ENCODE data around the gene LGALS3BP. TPM values are rescaled to one million over a fixed set of nuclear protein-coding genes. Genes with fewer than 3 reads are reported as not detected.

The LGALS3BP gene
- total RNA-seq, 2 donors from 2014 or later: 23.3 to 71.4 TPM

DNA sequence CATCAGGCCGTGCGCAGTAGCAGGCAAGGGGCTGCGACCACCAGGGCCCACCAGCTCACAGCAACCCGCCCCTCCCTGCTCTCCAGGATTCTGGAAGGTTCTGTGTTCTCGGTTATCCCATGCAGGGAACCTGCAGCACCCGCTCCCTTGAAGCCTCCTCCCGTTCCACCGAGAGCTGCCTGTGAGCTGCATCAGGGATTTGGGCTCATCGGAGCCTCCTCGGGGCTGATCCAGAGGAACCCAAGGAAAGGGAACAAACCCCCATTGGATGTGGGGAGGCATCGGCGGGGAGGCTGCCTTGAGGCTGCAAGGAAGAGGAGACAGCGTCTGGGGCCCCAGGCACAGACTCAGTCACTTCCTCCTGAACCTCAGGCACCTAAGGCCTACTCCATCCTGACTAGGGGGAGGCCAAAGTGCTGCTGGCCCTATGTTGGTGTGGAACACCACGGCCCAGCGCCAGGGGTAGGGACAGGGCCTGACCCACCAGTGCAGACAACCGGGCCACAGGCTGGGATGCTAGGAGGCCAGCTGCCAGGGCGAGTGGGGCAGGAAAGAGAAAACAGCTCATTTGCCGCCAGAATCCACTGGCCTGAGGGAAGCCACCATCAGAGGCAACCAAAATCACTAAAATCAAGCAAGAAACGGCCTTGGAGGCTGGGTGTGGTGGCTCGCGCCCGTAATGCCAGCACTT, 14.4 kb upstream of the LGALS3BP start:
- TF ChIP-seq, protein P1, sequence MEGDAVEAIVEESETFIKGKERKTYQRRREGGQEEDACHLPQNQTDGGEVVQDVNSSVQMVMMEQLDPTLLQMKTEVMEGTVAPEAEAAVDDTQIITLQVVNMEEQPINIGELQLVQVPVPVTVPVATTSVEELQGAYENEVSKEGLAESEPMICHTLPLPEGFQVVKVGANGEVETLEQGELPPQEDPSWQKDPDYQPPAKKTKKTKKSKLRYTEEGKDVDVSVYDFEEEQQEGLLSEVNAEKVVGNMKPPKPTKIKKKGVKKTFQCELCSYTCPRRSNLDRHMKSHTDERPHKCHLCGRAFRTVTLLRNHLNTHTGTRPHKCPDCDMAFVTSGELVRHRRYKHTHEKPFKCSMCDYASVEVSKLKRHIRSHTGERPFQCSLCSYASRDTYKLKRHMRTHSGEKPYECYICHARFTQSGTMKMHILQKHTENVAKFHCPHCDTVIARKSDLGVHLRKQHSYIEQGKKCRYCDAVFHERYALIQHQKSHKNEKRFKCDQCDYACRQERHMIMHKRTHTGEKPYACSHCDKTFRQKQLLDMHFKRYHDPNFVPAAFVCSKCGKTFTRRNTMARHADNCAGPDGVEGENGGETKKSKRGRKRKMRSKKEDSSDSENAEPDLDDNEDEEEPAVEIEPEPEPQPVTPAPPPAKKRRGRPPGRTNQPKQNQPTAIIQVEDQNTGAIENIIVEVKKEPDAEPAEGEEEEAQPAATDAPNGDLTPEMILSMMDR (conservative IDR thresholded peaks at IDR 0.05): no peak
- peak; percentile 52 for DNase-seq
- no peaks in the 10 kb centered on the region for H3K27me3 Mint-ChIP-seq (ENCODE audit: insufficient read depth)
- 93 to 94% methylated on average over 16 to 22 of the region's 22 CpGs for WGBS, 2 experiments (ENCODE audit: insufficient coverage in 1 of 2, insufficient read length in 1 of 2)
- Histone ChIP-seq H3K27ac (ENCODE audit: low read depth, low read length) (no peak overlapping the region), H3K4me1 (ENCODE audit: control insufficient read depth, insufficient read depth, low read length) (no peaks in the 10 kb centered on the region), H3K4me3 (ENCODE audit: low read length) (no peak overlapping the region), H3K27me3 (ENCODE audit: control insufficient read depth, insufficient read depth, low read length, poor library complexity, severe bottlenecking) (no peaks in the 10 kb centered on the region), H3K36me3 (ENCODE audit: control insufficient read depth, insufficient read depth, low read length) (peaks cover 57% of the 10 kb centered on the region), H3K9me3 (ENCODE audit: control insufficient read depth, low read length) (no peaks in the 10 kb centered on the region), H3K9ac (ENCODE audit: extremely low read depth, low read length, poor library complexity, severe bottlenecking) (no peak overlapping the region)
- no peaks in the 10 kb centered on the region for H3K9me3 Mint-ChIP-seq
- H3K4me1 Mint-ChIP-seq: no peaks in the 10 kb centered on the region
- H3K4me3 Mint-ChIP-seq: no peak overlapping the region
- H3K36me3 Mint-ChIP-seq (ENCODE audit: low read depth): peaks cover 71% of the 10 kb centered on the region
- no peak overlapping the region for H3K27ac Mint-ChIP-seq

GRCh38 chr17:78993241-78993956, 13.7 kb upstream of the LGALS3BP start:
- H3K9me3 ChIP-seq (ENCODE audit: control insufficient read depth, low read length): no peaks in the 10 kb centered on the region
- no peak overlapping the region for H3K9ac ChIP-seq (ENCODE audit: extremely low read depth, low read length, poor library complexity, severe bottlenecking)
- no peak overlapping the region for H3K4me3 Mint-ChIP-seq
- no peak overlapping the region for H3K27ac ChIP-seq (ENCODE audit: low read depth, low read length)
- H3K4me1 ChIP-seq (ENCODE audit: control insufficient read depth, insufficient read depth, low read length): no peaks in the 10 kb centered on the region
- TF ChIP-seq, protein P1 (conservative IDR thresholded peaks at IDR 0.05): peak; percentile 88
- 88 to 97% methylated on average over 36 to 49 of the region's 49 CpGs for WGBS, 2 experiments (ENCODE audit: insufficient coverage in 1 of 2, insufficient read length in 1 of 2)
- no peaks in the 10 kb centered on the region for H3K27me3 ChIP-seq (ENCODE audit: control insufficient read depth, insufficient read depth, low read length, poor library complexity, severe bottlenecking)
- H3K4me3 ChIP-seq (ENCODE audit: low read length): no peak overlapping the region
- no peaks in the 10 kb centered on the region for H3K4me1 Mint-ChIP-seq
- H3K36me3 Mint-ChIP-seq (ENCODE audit: low read depth): peaks cover 75% of the 10 kb centered on the region
- peaks cover 57% of the 10 kb centered on the region for H3K36me3 ChIP-seq (ENCODE audit: control insufficient read depth, insufficient read depth, low read length)
- DNase-seq: peak; percentile 94
- peak overlapping the region; percentile 9 for H3K27ac Mint-ChIP-seq
- no peaks in the 10 kb centered on the region for H3K9me3 Mint-ChIP-seq
- H3K27me3 Mint-ChIP-seq (ENCODE audit: insufficient read depth): no peaks in the 10 kb centered on the region

DNA sequence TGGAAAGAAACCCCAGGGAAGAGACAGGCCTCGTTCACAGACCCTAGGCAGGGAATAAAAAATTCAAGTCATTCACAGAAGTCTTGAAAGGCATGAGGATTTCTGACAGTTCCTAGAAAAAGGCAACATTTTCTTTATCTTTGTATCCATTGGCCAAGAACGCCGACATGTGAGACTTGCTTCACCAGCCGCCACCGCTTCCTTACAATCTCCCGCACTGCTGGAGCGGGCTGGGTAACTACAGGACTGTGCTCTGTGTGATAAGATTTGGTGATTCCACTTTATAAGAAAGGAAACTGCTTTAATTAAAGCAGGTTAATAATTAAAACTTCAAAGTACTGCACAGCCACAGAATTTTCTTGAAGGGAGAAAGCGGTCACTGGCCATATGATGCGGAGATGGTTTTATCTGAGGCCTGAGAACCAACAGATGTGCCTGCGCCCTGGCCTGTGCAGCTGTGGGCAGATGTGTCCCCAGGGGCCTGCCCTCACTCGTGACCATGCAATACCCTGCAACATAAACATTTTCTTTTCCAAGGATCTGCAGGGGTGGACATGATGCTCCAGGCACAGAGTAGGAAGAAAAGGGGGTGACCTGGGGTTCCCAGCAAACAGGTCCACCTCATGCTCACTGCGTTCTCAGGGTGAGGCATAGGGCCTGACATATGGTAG, 13.0 kb upstream of the LGALS3BP start:
- Mint-ChIP-seq H3K27ac (peak overlapping the region; percentile 9), H3K27me3 (ENCODE audit: insufficient read depth) (no peaks in the 10 kb centered on the region)
- H3K4me3 ChIP-seq (ENCODE audit: low read length): no peak overlapping the region

More for the DNA sequence above, 13.0 kb upstream of the LGALS3BP start:
- Mint-ChIP-seq H3K36me3 (ENCODE audit: low read depth) (peaks cover 69% of the 10 kb centered on the region), H3K4me1 (no peaks in the 10 kb centered on the region), H3K4me3 (no peak overlapping the region), H3K9me3 (no peaks in the 10 kb centered on the region)
- H3K4me1 ChIP-seq (ENCODE audit: control insufficient read depth, insufficient read depth, low read length): no peaks in the 10 kb centered on the region
- no peaks in the 10 kb centered on the region for H3K27me3 ChIP-seq (ENCODE audit: control insufficient read depth, insufficient read depth, low read length, poor library complexity, severe bottlenecking)
- WGBS, 2 experiments (ENCODE audit: insufficient coverage in 1 of 2, insufficient read length in 1 of 2): 90 to 96% methylated on average over 7 to 12 of the region's 12 CpGs
- peaks cover 51% of the 10 kb centered on the region for H3K36me3 ChIP-seq (ENCODE audit: control insufficient read depth, insufficient read depth, low read length)
- H3K27ac ChIP-seq (ENCODE audit: low read depth, low read length): no peak overlapping the region
- TF ChIP-seq, protein P1 (conservative IDR thresholded peaks at IDR 0.05): no peak
- no peak overlapping the region for H3K9ac ChIP-seq (ENCODE audit: extremely low read depth, low read length, poor library complexity, severe bottlenecking)
- DNase-seq: no peak
- no peaks in the 10 kb centered on the region for H3K9me3 ChIP-seq (ENCODE audit: control insufficient read depth, low read length)
